OCI-LY1 (cell line): Measurements from ENCODE around the gene PIAS1.
"Not testable (repeated sequence)": the region's sequence is repeated elsewhere in the genome, so short reads cannot be mapped to it uniquely, and the experiment has no call there.

Source experiments
- H2AFZ ChIP-seq: fragments of 200-600 bp; sonication (generic), shearing (Covaris generic); 2 replicates; pipeline ENCODE4 v1.6.0; 2014; ENCODE audit warnings: antibody characterized with exemption, mild to moderate bottlenecking, low read length
- H3F3A ChIP-seq: fragments of 200-600 bp; sonication (generic), shearing (Covaris generic); 2 replicates; pipeline ENCODE4 v1.6.0; 2014; ENCODE audit warnings: mild to moderate bottlenecking, antibody characterized with exemption, low read length, moderate library complexity; ENCODE audit not compliant: insufficient read depth
- H3K27ac ChIP-seq: fragments of 200-600 bp; sonication (generic); 2 replicates; pipeline ENCODE4 v1.5.1; 2014; ENCODE audit warnings: low read length, mixed run types, mild to moderate bottlenecking, low read depth; ENCODE audit not compliant: poor library complexity, severe bottlenecking
- H3K27me3 ChIP-seq: fragments of 200-600 bp; sonication (generic); 2 replicates; pipeline ENCODE4 v1.6.0; 2014; ENCODE audit warnings: antibody characterized with exemption, mild to moderate bottlenecking, low read length, moderate library complexity; ENCODE audit not compliant: insufficient read depth
- H3K36me3 ChIP-seq: fragments of 200-600 bp; sonication (generic); 2 replicates; pipeline ENCODE4 v1.6.1; 2014; ENCODE audit warnings: mild to moderate bottlenecking, antibody characterized with exemption, low read length, moderate library complexity, mixed read lengths; ENCODE audit not compliant: insufficient read depth
- H3K4me1 ChIP-seq: fragments of 200-600 bp; sonication (generic); 2 replicates; pipeline ENCODE4 v1.5.1; 2014; ENCODE audit warnings: mild to moderate bottlenecking, low read length, moderate library complexity; ENCODE audit not compliant: insufficient read depth, severe bottlenecking
- H3K4me2 ChIP-seq: fragments of 200-600 bp; sonication (generic), shearing (Covaris generic); 2 replicates; pipeline ENCODE4 v1.6.1; 2014; ENCODE audit warnings: low read length
- H3K4me3 ChIP-seq: fragments of 200-600 bp; sonication (generic); 2 replicates; pipeline ENCODE4 v1.5.1; 2014; ENCODE audit warnings: low read length, low read depth, mild to moderate bottlenecking, mixed read lengths; ENCODE audit not compliant: poor library complexity, severe bottlenecking
- H3K79me2 ChIP-seq: fragments of 200-600 bp; shearing (Covaris generic); 2 replicates; pipeline ENCODE4 v1.6.1; 2016; ENCODE audit warnings: mixed run types, low read length, mixed read lengths; ENCODE audit not compliant: insufficient read depth
- H3K9ac ChIP-seq: fragments of 200-600 bp; sonication (generic), shearing (Covaris generic); 2 replicates; pipeline ENCODE4 v1.6.1; 2014; ENCODE audit warnings: mild to moderate bottlenecking, low read length, mixed read lengths
- H3K9me2 ChIP-seq: fragments of 200-600 bp; sonication (generic), shearing (Covaris generic); 2 replicates; pipeline ENCODE4 v1.6.1; 2014; ENCODE audit warnings: low read depth, mild to moderate bottlenecking, low read length, mixed read lengths
- H3K9me3 ChIP-seq: fragments of 200-600 bp; shearing (Covaris generic); 2 replicates; pipeline ENCODE4 v1.6.1; 2014; ENCODE audit warnings: low read length, mixed read lengths
- H4K20me1 ChIP-seq: fragments of 200-600 bp; sonication (generic), shearing (Covaris generic); 2 replicates; pipeline ENCODE4 v1.6.0; 2016; ENCODE audit warnings: mild to moderate bottlenecking, low read length; ENCODE audit not compliant: insufficient read depth
- CTCF ChIP-seq: fragments of 200-600 bp; sonication (generic), shearing (Covaris generic); IDR thresholded peaks from 2 replicates; pipeline ENCODE4 v1.5.1; 2017; ENCODE audit warnings: mild to moderate bottlenecking, antibody characterized with exemption, low read length, moderate library complexity, mixed read lengths
- EZH2 ChIP-seq: fragments of 200-600 bp; sonication (generic), shearing (Covaris generic); IDR thresholded peaks from 2 replicates; pipeline ENCODE4 v1.8.0; 2017; ENCODE audit warnings: borderline replicate concordance, mixed run types, mild to moderate bottlenecking, antibody characterized with exemption, low read length, moderate library complexity, mixed read lengths

Gene PIAS1

GRCh38 chr15:68200016-68200861 is 146.1 kb downstream of the PIAS1 start:
- Histone ChIP-seq H3K4me2 (no peak overlapping the region), H3K9ac (no peak overlapping the region)

DNA sequence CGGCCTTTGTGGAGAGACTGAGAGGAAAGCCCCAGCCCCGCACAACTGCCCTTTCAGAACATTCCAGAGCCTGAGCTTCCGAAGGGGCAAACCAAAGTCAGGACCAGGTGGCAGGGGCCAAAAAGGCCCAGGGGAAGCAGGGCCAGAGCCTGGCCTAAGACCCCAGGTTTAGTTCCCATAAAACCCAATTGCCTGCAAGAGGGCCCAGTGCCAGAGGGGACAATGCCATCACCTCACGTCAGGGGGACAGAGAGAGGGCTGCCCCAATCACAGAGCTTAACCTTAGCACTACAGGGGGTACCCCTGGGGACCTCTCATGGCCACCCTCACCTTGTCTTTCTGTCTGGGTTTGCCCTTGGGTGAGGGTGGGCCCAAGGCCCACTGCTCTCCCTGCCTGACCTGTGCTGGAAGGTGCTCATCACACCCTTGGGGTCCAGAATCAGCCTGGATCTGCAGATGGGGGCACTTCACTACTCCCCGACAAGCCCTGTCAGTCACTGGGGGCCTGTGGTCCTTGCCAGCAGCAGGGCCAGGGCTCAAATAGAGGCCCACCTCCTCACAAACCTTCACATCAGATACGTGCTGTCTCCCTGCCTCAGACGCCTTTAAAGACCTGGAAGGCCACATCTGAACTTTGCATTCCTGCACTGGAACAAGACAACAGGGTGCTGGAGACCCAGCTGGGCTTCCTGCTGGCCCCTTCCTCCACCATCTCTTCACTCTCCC is 147.2 kb downstream of the PIAS1 start:
- no peaks in the 10 kb centered on the region for H3K9me2 ChIP-seq
- no peaks in the 10 kb centered on the region for H3K27me3 ChIP-seq
- no peak overlapping the region for H3K4me3 ChIP-seq
- H3K4me2 ChIP-seq: no peak overlapping the region
- no peaks in the 10 kb centered on the region for H3K36me3 ChIP-seq
- no peak overlapping the region for H3K9ac ChIP-seq
- no peaks in the 10 kb centered on the region for H3F3A ChIP-seq
- H3K79me2 ChIP-seq: no peaks in the 10 kb centered on the region
- H2AFZ ChIP-seq: no peak overlapping the region
- H3K27ac ChIP-seq: no peak overlapping the region
- TF ChIP-seq EZH2 (no peak), CTCF (no peak)
- H3K9me3 ChIP-seq: no peaks in the 10 kb centered on the region
- H3K4me1 ChIP-seq: no peaks in the 10 kb centered on the region
- H4K20me1 ChIP-seq: no peaks in the 10 kb centered on the region

More at GRCh38 chr15:68200016-68200861, 146.1 kb downstream of the PIAS1 start:
- Histone ChIP-seq H3K9me3 (no peaks in the 10 kb centered on the region), H3K27me3 (no peaks in the 10 kb centered on the region), H3K79me2 (no peaks in the 10 kb centered on the region), H3K4me1 (no peaks in the 10 kb centered on the region), H3K9me2 (no peaks in the 10 kb centered on the region), H3K4me3 (no peak overlapping the region), H3K27ac (no peak overlapping the region), H3F3A (no peaks in the 10 kb centered on the region), H4K20me1 (no peaks in the 10 kb centered on the region), H3K36me3 (no peaks in the 10 kb centered on the region), H2AFZ (no peak overlapping the region)
- TF ChIP-seq CTCF (no peak), EZH2 (no peak)

DNA sequence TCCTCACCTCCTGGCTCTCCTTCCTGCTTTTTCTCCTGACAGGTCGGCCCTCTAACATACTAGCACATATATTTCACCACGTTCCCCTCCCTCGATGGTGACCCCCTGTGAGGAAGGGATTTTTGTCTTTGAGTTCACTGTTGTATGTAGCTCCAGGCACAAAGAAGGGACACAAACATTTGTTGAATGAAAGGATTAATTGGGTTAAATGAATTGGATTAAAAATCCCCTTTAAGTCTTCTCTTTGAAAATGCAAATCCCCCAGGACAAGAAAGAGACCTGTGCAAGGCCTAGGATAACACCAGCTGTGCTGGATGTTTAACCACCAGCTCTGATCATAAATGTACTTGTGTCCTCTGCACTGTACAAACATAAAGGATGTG is 147.8 kb downstream of the PIAS1 start:
- Histone ChIP-seq H3K27me3 (no peaks in the 10 kb centered on the region), H2AFZ (no peak overlapping the region), H3K4me2 (no peak overlapping the region), H3K9ac (no peak overlapping the region), H3K4me3 (no peak overlapping the region), H4K20me1 (no peaks in the 10 kb centered on the region), H3K9me2 (no peaks in the 10 kb centered on the region), H3K4me1 (no peaks in the 10 kb centered on the region), H3K27ac (no peak overlapping the region), H3F3A (no peaks in the 10 kb centered on the region), H3K79me2 (no peaks in the 10 kb centered on the region), H3K9me3 (no peaks in the 10 kb centered on the region), H3K36me3 (no peaks in the 10 kb centered on the region)
- TF ChIP-seq EZH2: no peak
- no peak for TF ChIP-seq CTCF

DNA sequence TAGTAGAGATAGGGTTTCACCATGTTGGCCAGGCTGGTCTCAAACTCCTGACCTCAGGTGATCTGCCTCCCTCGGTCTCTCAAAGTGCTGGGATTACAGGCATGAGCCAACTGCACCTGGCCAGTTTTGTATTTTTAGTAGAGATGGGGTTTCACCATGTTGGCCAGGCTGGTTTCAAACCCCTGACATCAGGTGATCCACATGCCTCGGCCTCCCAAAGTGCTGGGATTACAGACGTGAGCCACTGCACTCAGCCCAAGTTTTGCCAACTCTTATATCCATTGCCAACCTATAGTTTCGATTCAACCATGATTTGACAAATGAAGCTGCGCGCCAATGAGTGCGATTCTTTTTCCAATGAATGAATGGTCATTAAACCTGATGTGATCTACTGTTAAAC is 148.9 kb downstream of the PIAS1 start:
- H2AFZ ChIP-seq, H3K79me2 ChIP-seq, H3K4me3 ChIP-seq, H3F3A ChIP-seq, H3K9me2 ChIP-seq, H3K9ac ChIP-seq, H3K27me3 ChIP-seq, H3K27ac ChIP-seq, H3K36me3 ChIP-seq, H4K20me1 ChIP-seq, H3K4me1 ChIP-seq, H3K4me2 ChIP-seq, H3K9me3 ChIP-seq: not testable (repeated sequence)
